HepG2 (cell line): ENCODE results near the gene SEMA3F. TPM values are rescaled to one million over a fixed set of nuclear protein-coding genes. Genes with fewer than 3 reads are reported as not detected.
A peak's percentile ranks its signal among the peaks of the same experiment; 100 is the strongest.

Experiments used
- AHDC1 ChIP-seq: sonication (generic); formaldehyde crosslinking; IDR thresholded peaks from 2 replicates; pipeline ENCODE4 v1.5.1; 2020; ENCODE audit warnings: mild to moderate bottlenecking, missing genetic modification reagents, borderline replicate concordance
- EEA1 ChIP-seq: sonication (generic); formaldehyde crosslinking; IDR thresholded peaks from 2 replicates; pipeline ENCODE4 v1.5.1; 2020; ENCODE audit warnings: mild to moderate bottlenecking, missing genetic modification reagents, borderline replicate concordance
- FOXO4 ChIP-seq: sonication (generic); formaldehyde crosslinking; conservative IDR thresholded peaks from 2 replicates; pipeline ENCODE4 v1.8.1; 2023; ENCODE audit warnings: missing genetic modification reagents
- FUBP1 ChIP-seq: sonication (generic); formaldehyde crosslinking; IDR thresholded peaks from 2 replicates; pipeline ENCODE4 v1.5.1; 2020; ENCODE audit warnings: missing genetic modification reagents, mild to moderate bottlenecking, borderline replicate concordance
- GATAD2A ChIP-seq: IDR thresholded peaks from 2 replicates; pipeline ENCODE4 v1.6.1; 2016
- HCFC1 ChIP-seq: fragments of 150-350 bp; IDR thresholded peaks from 2 replicates; pipeline ENCODE4 v1.6.1; 2014; ENCODE audit warnings: low read depth, low read length
- HMG20A ChIP-seq: IDR thresholded peaks from 2 replicates; pipeline ENCODE4 v1.6.1; 2016; ENCODE audit warnings: borderline replicate concordance
- NAIF1 ChIP-seq: sonication (generic); formaldehyde crosslinking; IDR thresholded peaks from 2 replicates; pipeline ENCODE4 v1.5.0; 2020; ENCODE audit warnings: mild to moderate bottlenecking, missing genetic modification reagents, borderline replicate concordance
- REST ChIP-seq, 2 experiments: IDR thresholded peaks; 2 replicates each; pipeline ENCODE4 v1.6.1; 2011 to 2012; ENCODE audit warnings: low read length in 2 of 2, borderline replicate concordance in 1 of 2, low read depth in 1 of 2, mild to moderate bottlenecking in 1 of 2, moderate library complexity in 1 of 2
- RORA ChIP-seq: sonication (generic); formaldehyde crosslinking; IDR thresholded peaks from 2 replicates; pipeline ENCODE4 v1.5.0; 2020; ENCODE audit warnings: mild to moderate bottlenecking, missing genetic modification reagents, moderate library complexity
- THYN1 ChIP-seq: sonication (generic); formaldehyde crosslinking; IDR thresholded peaks from 2 replicates; pipeline ENCODE4 v1.8.1; 2023; ENCODE audit warnings: low read depth, mild to moderate bottlenecking, moderate library complexity, missing genetic modification reagents, borderline replicate concordance
- ZBTB3 ChIP-seq: sonication (generic); formaldehyde crosslinking; IDR thresholded peaks from 2 replicates; pipeline ENCODE4 v1.4.0; 2020; ENCODE audit warnings: low read depth, mild to moderate bottlenecking, moderate library complexity, missing genetic modification reagents, borderline replicate concordance
- ZEB1 ChIP-seq: IDR thresholded peaks from 2 replicates; pipeline ENCODE4 v1.6.1; 2012; ENCODE audit warnings: mild to moderate bottlenecking, low read depth, inconsistent platforms; ENCODE audit not compliant: insufficient replicate concordance
- ZNF180 ChIP-seq: sonication (generic); formaldehyde crosslinking; IDR thresholded peaks from 2 replicates; pipeline ENCODE4 v1.4.0; 2020; ENCODE audit warnings: low read depth, missing genetic modification reagents, borderline replicate concordance
- ZNF251 ChIP-seq: sonication (generic); formaldehyde crosslinking; IDR thresholded peaks from 2 replicates; pipeline ENCODE4 v1.9.0; 2021; ENCODE audit warnings: mild to moderate bottlenecking, missing genetic modification reagents
- ZNF33B ChIP-seq: sonication (generic); formaldehyde crosslinking; IDR thresholded peaks from 2 replicates; pipeline ENCODE4 v1.5.1; 2020; ENCODE audit warnings: mild to moderate bottlenecking, missing genetic modification reagents
- polyA plus RNA-seq, 8 experiments: library from polyadenylated mRNA; depleted of rRNA in 3 of 8; stranded (reverse) in 7 of 8; unstranded in 1 of 8; fragments of >200 nt; fragmentation: Illumina TruSeq in 4 of 8; extraction: Trizol in 4 of 8; gene quantifications; 2 replicates each; pipeline versions ENCODE4 v1.2.1 to v1.2.3, GENCODE V29; 2011 to 2016; ENCODE audit warnings: low read depth in 4 of 8, missing spikeins in 1 of 8, mixed read lengths in 1 of 8; ENCODE audit not compliant: insufficient read depth in 1 of 8
- total RNA-seq, 5 experiments: library from RNA; depleted of rRNA; stranded (reverse); fragments of >200 nt; fragmentation: Illumina TruSeq; extraction: Trizol; gene quantifications; 2 replicates each; pipeline ENCODE4 v1.2.3, GENCODE V29; 2016; ENCODE audit warnings: low read depth in 1 of 5

Gene SEMA3F
- total and polyA plus RNA-seq, 2 of the 13 experiments (the other 11 are each of a cell fraction or from before 2014, with no cell fraction given) = 7.6 to 17.2 TPM

- TF ChIP-seq AHDC1 (CRISPR knock-in tag) = peak; percentile 69; the same call in 1 of the 2 replicates
- TF ChIP-seq ZNF33B (CRISPR knock-in tag) = no peak
- peak; percentile 66; the same call in 1 of the 2 replicates for TF ChIP-seq HMG20A (CRISPR knock-in tag)
- TF ChIP-seq GATAD2A (CRISPR knock-in tag) = peak; percentile 96
- TF ChIP-seq ZEB1 = no peak
- TF ChIP-seq FUBP1 (CRISPR knock-in tag) = no peak
- TF ChIP-seq REST (IDR thresholded peaks at IDR 0.05; ENCODE audit: borderline replicate concordance in 1 of 2, low read depth in 1 of 2, low read length in 2 of 2) = peak in 1 of 2 experiments; percentile 72; a peak in 2 of 4 replicates
- TF ChIP-seq ZBTB3 (CRISPR knock-in tag) = peak; percentile 38; the same call in 1 of the 2 replicates
- TF ChIP-seq EEA1 = 0 out of 2 replicates have a peak, but pooled peaks have one; percentile 33
- no peak for TF ChIP-seq THYN1 (CRISPR knock-in tag)
- TF ChIP-seq ZNF180 (CRISPR knock-in tag) = no peak
- TF ChIP-seq ZNF251 (CRISPR knock-in tag) = no peak
- TF ChIP-seq HCFC1 = no peak
- no peak for TF ChIP-seq RORA
- TF ChIP-seq NAIF1 (CRISPR knock-in tag) = 0 out of 2 replicates have a peak, but pooled peaks have one; percentile 33
- TF ChIP-seq FOXO4 (CRISPR knock-in tag) = no peak
Measured at GRCh38 chr3:50208677-50209344, 53.7 kb downstream of the SEMA3F start (continued).
